Neuron (in vitro differentiated cells): Measurements from ENCODE around the gene SLC17A3.

Experiments used
- H2AFZ ChIP-seq: one replicate; pipeline ENCODE4 v1.6.1; 2013; ENCODE audit warnings: low read depth, mild to moderate bottlenecking, inconsistent platforms, low read length, moderate library complexity
- H3K27me3 ChIP-seq: one replicate; pipeline ENCODE4 v1.6.1; 2013; ENCODE audit warnings: low read length; ENCODE audit not compliant: insufficient read depth
- H3K36me3 ChIP-seq: one replicate; pipeline ENCODE4 v1.6.1; 2013; ENCODE audit warnings: low read length; ENCODE audit not compliant: insufficient read depth
- H3K4me1 ChIP-seq: one replicate; pipeline ENCODE4 v1.6.1; 2013; ENCODE audit warnings: low read length; ENCODE audit not compliant: insufficient read depth
- H3K4me3 ChIP-seq: 2 replicates; pipeline ENCODE4 v1.5.1; 2013; ENCODE audit warnings: mild to moderate bottlenecking, low read length, moderate library complexity
- H3K9me3 ChIP-seq: one replicate; pipeline ENCODE4 v1.6.1; 2013; ENCODE audit warnings: low read length

The SLC17A3 gene

DNA sequence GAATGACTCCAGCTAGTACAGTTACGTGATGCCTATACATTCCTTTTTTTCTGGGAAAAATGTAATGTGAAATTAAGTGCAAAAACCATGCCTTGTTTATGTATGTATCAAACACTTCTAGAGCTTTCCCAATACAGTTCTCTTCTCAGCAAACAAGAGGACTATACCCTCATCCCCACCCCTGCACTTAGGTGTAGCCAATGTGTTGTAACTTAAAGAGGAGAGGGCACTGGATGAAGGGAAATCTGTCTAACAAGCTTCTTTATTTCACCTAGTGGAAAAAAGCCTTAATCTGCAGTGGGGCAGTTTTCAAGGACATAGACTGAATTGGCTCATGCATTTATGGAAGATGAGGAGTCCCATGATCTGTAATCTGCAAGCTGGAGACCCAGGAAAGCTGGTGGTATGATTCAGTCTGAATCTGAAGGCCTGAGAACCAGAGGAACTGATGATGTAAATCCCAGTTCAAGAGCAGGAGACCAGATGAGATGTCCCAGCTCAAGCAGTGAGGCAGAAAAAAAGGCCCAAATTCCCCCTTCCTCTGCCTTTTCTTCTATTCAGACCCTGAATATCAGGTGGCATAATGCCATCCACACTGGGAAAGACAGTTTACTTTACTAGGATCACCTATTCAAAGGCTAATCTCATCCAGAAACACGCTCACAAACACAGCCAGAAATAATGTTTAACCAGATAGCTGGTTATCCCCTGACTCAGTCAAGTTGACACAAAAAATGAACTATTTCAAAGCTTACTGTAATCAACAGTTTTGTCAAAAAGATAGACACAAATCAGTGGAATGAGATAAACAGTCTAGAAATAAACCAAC lies 25.8 kb upstream of the SLC17A3 start:
- H3K4me3 ChIP-seq = no peak overlapping the region
- no peaks in the 10 kb centered on the region for H3K9me3 ChIP-seq
- no peaks in the 10 kb centered on the region for H3K27me3 ChIP-seq
- H2AFZ ChIP-seq = no peak overlapping the region
- no peaks in the 10 kb centered on the region for H3K36me3 ChIP-seq
- peaks cover 2% of the 10 kb centered on the region for H3K4me1 ChIP-seq

DNA sequence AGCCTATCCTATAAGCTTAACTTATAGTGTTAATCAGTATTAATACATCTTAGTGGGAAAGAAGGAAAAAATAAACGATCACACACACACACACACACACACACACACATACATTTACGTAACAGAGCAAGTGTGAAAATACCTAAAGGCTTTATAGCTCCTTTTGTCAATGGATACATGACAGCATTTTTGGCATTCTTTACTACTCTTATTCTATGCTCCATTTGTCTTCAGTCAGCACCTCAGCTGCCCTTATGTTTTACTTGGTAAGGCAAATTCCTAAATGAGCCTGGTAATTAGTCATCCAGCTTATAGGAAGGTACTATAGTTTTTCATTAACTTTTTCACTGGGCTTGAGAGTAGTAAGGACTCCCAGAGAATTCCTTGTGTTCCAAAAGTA lies 25.1 kb upstream of the SLC17A3 start:
- no peak overlapping the region for H2AFZ ChIP-seq
- H3K27me3 ChIP-seq = no peaks in the 10 kb centered on the region
- H3K4me3 ChIP-seq = no peak overlapping the region
- no peaks in the 10 kb centered on the region for H3K36me3 ChIP-seq
- no peaks in the 10 kb centered on the region for H3K9me3 ChIP-seq
- H3K4me1 ChIP-seq = peaks cover 2% of the 10 kb centered on the region

DNA sequence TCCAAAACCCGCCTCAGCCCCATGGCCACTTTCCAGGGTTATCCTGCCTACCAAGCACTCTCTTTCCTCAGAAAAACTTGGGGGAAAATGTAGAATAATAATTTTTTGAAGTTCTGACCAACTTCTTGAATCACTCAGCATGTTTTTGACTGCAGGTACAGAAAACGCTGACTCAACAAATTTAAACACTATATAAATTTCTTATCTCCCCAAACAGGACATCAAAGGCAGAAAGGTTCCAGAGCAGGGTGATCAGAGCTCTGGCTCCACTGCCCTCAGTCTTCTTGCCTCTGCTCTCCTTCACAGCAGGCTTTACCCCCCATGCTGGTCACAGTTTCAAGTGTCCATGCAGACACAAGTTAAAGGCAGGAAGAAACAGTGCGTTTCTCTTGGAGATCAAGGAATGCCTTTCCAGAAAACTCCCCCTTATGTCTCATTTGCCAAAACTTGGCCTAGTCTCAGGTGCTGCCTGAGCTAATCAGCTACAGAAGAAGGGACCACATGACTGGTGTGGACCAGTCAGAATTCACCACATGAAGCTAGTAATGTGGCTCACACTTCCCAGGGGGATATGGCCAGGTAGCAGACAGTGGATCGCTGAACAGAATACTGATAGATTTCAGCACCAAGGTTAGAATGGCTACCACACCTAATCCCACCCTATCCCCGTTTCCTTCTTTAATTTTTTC lies 24.4 kb upstream of the SLC17A3 start:
- Histone ChIP-seq H3K4me1 (peaks cover 2% of the 10 kb centered on the region), H3K27me3 (no peaks in the 10 kb centered on the region), H3K9me3 (no peaks in the 10 kb centered on the region), H3K36me3 (no peaks in the 10 kb centered on the region), H2AFZ (no peak overlapping the region), H3K4me3 (no peak overlapping the region)

DNA sequence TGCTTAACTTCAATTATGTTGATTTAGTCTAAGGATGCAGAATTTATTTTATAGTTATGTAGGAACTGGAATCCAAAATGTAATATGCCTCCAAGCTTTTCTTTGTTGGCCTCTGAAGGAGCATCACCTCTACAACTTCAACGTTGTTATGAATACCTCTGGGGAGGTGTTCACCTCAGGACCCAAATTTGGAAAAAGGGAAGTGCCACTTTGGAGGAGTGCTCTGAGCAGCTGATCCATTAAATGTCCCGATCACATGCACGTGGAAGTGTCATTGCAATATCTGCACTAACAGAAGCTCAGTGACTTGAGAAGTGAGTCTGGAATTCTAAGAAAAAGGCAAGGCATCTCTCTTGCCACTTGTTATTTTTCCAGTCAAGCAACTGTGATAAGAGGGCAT lies 22.2 kb upstream of the SLC17A3 start:
- H2AFZ ChIP-seq = no peak overlapping the region
- no peaks in the 10 kb centered on the region for H3K9me3 ChIP-seq
- peaks cover 2% of the 10 kb centered on the region for H3K4me1 ChIP-seq
- no peaks in the 10 kb centered on the region for H3K36me3 ChIP-seq
- H3K27me3 ChIP-seq = no peaks in the 10 kb centered on the region
- no peak overlapping the region for H3K4me3 ChIP-seq

DNA sequence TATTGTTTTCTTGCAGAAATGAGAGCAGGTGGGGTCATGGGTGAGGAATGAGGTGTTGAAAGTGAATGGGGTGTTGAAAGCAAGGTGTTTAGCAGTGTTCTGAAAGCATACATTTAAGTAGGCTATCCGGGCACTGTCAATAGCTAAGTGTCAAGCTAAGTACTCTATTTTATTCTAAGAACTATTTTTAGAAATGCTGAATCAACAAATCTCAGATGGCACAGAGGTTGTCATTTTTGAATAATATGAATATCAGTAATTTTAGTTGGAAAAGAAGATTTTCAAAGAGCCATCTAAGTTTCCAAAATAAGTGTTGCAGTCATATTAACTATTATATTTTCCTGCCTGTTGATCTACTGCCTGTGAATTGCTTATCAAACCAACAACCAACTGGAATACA lies 21.7 kb upstream of the SLC17A3 start:
- no peaks in the 10 kb centered on the region for H3K36me3 ChIP-seq
- no peaks in the 10 kb centered on the region for H3K9me3 ChIP-seq
- no peaks in the 10 kb centered on the region for H3K27me3 ChIP-seq
- H2AFZ ChIP-seq = no peak overlapping the region
- H3K4me3 ChIP-seq = no peak overlapping the region
- peaks cover 2% of the 10 kb centered on the region for H3K4me1 ChIP-seq

DNA sequence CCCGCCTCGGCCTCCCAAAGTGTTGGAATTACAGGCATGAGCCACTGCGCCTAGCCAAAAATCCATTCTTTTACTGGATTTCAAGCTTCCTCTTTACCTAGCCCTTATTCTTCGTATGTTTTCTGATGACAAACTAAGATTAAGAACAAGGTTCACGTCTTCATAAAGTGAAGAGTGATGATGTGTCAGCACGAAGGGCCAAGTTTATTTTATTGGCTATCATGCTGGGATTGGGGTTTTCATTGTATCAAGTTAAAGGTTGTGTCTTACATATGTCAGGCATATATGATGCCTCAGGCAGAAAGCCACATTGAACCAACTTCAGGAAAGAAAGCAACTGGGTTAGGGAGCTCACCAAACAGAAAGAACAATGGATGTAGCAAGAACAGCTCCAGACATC lies 19.7 kb upstream of the SLC17A3 start:
- Histone ChIP-seq H3K4me3 (no peak overlapping the region), H3K36me3 (no peaks in the 10 kb centered on the region), H2AFZ (no peak overlapping the region), H3K27me3 (no peaks in the 10 kb centered on the region), H3K4me1 (no peaks in the 10 kb centered on the region), H3K9me3 (no peaks in the 10 kb centered on the region)

DNA sequence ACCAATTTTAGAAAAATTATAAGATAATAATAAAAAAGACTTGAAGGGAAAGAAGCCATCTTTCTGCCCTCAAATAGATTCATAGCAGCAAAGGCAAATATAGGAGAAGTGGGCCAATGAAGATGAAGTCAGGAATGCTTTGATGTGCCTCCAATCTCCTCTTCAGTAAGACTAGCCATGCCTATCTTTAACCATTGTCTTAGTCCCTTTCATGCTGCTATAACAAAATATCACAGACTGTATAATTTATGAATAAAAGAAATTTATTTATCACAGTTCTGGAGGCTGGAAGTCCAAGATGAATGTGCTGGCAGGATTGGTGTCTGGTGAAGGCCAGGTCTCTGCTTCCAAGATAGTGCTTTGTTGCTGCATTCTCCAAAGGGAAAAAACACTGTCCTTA lies 18.8 kb upstream of the SLC17A3 start:
- Histone ChIP-seq H3K9me3 (no peaks in the 10 kb centered on the region), H3K36me3 (no peaks in the 10 kb centered on the region), H2AFZ (no peak overlapping the region), H3K4me1 (no peaks in the 10 kb centered on the region), H3K27me3 (no peaks in the 10 kb centered on the region), H3K4me3 (no peak overlapping the region)

DNA sequence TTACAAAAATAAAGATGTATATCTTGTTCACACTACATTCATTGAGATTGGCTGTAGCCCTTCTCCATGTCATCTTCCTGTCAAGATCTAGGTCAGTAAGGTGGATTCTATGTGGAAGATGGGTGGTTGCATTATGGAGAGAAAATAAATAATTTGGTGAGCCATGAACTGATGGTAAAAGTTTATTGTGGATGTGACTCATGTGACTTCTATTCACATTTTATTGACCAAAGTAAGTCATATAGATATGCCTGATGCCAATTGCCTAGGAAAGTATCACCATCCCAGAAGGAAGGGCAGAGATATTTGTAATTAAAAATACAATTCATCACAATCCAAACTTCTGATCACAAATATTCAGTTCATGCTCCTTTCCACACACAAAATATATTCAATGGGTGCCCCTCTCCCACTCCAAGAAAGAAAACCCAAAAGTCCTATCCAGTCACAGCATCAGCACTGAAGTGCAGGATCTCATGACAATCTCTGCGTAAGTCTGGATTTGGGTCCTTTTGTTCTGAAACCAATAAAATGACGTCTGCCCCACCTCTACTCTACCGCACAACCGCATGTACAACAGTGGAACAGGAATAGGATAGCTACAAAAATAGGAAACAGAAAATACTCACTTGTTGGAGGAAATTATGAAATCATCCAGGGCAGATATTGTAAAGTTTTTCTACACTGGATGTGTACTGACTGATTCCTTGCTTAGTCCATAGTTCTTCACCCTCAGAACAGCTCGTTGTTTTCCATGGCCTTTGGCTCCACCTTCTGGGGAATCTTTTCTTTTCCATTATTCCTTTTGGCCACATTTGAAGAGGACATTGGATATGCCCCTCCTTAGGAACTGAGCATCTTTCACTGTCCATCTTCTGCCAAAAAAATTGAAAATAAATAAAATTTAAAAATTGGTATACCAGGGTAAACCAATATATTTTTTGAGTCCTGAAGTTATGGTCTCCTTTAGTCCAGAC lies 16.1 kb upstream of the SLC17A3 start:
- Histone ChIP-seq H3K4me1 (no peaks in the 10 kb centered on the region), H3K9me3 (no peaks in the 10 kb centered on the region), H2AFZ (no peak overlapping the region), H3K27me3 (no peaks in the 10 kb centered on the region), H3K4me3 (no peak overlapping the region), H3K36me3 (no peaks in the 10 kb centered on the region)

DNA sequence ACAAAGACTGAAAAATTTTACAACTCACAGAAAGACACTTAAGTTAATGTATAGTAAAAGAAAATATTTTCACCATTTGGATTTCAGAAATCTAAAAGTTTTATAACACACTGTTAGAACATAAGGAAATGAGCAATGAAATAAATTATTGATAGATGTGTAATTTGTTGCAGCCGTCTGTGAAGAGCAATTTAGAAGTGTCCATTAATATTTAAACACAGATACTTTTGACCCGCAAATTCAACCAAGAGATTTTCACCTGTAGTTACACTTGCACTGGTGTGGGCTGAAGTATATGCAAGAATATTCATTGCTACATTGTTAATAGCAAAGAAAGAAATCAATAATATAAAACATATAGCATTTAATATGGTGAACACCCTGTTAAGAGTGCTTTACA lies 14.6 kb upstream of the SLC17A3 start:
- Histone ChIP-seq H3K27me3 (no peaks in the 10 kb centered on the region), H3K36me3 (no peaks in the 10 kb centered on the region), H3K4me3 (no peak overlapping the region), H3K9me3 (no peaks in the 10 kb centered on the region), H3K4me1 (no peaks in the 10 kb centered on the region), H2AFZ (no peak overlapping the region)

DNA sequence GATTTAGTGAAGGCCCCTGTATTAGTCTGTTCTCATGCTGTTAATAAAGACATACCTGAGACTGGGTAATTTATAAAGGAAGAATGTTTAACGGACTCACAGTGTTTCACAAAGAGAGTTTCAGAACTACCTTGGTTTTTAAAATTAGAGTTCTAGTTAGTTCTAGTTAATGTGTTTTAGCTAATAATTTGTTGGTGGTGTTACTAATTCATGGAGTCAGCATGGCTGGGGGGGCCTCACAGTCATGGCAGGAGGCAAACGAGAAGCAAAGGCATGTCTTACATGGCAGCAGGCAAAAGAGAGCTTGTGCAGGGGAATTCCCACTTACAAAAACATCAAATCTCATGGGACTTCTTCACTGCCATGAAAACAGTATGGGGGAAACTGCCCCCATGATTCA lies 12.0 kb upstream of the SLC17A3 start:
- Histone ChIP-seq H3K4me3 (no peak overlapping the region), H3K4me1 (no peaks in the 10 kb centered on the region), H3K27me3 (no peaks in the 10 kb centered on the region), H3K9me3 (no peaks in the 10 kb centered on the region), H3K36me3 (no peaks in the 10 kb centered on the region), H2AFZ (no peak overlapping the region)

DNA sequence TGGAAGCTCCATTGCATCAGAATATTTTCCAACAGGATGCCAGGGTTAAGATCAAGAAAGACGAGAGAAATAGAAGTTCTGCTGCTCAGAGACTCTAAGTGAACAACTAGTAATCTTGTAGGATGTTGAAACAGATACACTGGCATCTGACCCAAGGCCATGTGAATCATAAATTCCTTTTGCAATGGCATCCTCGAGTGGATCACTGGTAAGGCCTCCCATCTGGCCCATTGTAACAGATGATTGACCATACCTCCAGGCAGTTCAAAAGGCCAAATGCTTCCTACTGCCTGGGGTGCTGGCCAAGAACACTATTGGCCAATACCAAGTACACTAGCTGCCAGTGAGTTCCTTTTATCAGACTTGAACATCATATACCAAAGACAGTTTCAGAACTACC lies 9.9 kb upstream of the SLC17A3 start:
- Histone ChIP-seq H3K4me3 (no peak overlapping the region), H2AFZ (no peak overlapping the region), H3K9me3 (no peaks in the 10 kb centered on the region), H3K27me3 (no peaks in the 10 kb centered on the region), H3K4me1 (no peaks in the 10 kb centered on the region), H3K36me3 (no peaks in the 10 kb centered on the region)

DNA sequence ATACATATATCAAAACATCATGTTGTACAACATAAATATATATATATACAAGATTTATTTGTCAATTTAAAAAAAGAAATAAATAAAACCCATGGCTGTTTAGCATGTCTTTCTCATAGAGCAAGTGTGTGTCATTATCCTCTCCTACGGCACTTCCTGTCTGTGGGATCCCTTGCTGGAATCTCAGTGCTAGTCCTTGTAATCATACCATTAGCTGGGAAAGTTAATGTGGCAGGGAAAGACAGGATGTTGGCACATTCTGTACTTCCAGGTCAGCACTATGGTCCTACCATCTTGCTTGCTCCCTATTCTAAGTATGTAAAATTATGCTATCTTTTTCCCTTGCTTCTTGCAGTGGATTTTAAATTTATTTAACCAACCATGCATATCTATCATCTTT lies 9.5 kb upstream of the SLC17A3 start:
- Histone ChIP-seq H2AFZ (no peak overlapping the region), H3K4me3 (no peak overlapping the region), H3K4me1 (no peaks in the 10 kb centered on the region), H3K36me3 (no peaks in the 10 kb centered on the region), H3K27me3 (no peaks in the 10 kb centered on the region), H3K9me3 (no peaks in the 10 kb centered on the region)

DNA sequence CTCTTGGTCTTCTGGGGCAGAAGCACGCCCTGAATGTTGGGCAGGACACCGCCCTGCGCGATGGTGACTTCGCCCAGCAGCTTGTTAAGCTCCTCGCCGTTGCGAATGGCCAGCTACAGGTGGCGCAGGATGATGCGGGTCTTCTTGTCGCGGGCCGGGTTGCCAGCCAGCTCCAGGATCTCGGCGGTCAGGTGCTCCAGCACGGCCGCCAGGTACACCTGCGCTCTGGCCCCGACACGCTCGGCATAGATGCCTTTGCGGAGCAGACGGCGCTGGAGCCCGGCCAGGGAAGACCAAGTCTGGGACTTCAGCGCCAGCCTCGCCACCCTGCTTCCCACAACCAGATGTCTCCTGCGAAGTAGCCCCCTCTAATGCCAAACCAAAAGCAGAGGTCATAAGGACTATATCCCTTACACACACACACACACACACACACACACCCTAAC lies 8.0 kb upstream of the SLC17A3 start:
- Histone ChIP-seq H2AFZ (no peak overlapping the region), H3K4me3 (no peak overlapping the region), H3K36me3 (no peaks in the 10 kb centered on the region), H3K9me3 (no peaks in the 10 kb centered on the region), H3K4me1 (no peaks in the 10 kb centered on the region), H3K27me3 (no peaks in the 10 kb centered on the region)
